OCI-M1 (cell line): ENCODE results near the gene WDR82.

Source experiments
- DNase-seq: peaks from one replicate; lab custom pipeline; 2025; lab: John Stamatoyannopoulos, UW

The WDR82 gene

GRCh38 chr3:52256622-52257021 lies 21.8 kb downstream of the WDR82 start:
- no peak for DNase-seq

GRCh38 chr3:52256159-52256558 lies 22.3 kb downstream of the WDR82 start:
- no peak for DNase-seq

- no peak for DNase-seq
These were observed 23.8 kb downstream of the WDR82 start for GRCh38 chr3:52254608-52255007.

- peak; percentile 92 for DNase-seq
These were observed 24.8 kb downstream of the WDR82 start for GRCh38 chr3:52253314-52254304.

- no peak for DNase-seq
These were observed 28.3 kb downstream of the WDR82 start for GRCh38 chr3:52250122-52250521.

GRCh38 chr3:52249683-52250082 lies 28.8 kb downstream of the WDR82 start:
- DNase-seq: no peak

GRCh38 chr3:52248816-52249547 lies 29.5 kb downstream of the WDR82 start:
- DNase-seq: peak; percentile 8

- no peak for DNase-seq
These were observed 30.3 kb downstream of the WDR82 start for GRCh38 chr3:52248165-52248541.

- DNase-seq: no peak
These were observed 30.9 kb downstream of the WDR82 start for GRCh38 chr3:52247409-52248164.

GRCh38 chr3:52246728-52247408 lies 31.6 kb downstream of the WDR82 start:
- DNase-seq: no peak

- DNase-seq: no peak
These were observed 32.2 kb downstream of the WDR82 start for GRCh38 chr3:52246264-52246620.

GRCh38 chr3:52245322-52246263 lies 32.9 kb downstream of the WDR82 start, which contains the start of gene PPM1M:
Gene PPM1M, plus strand, starts transcription at chr3:52245759. Its CDS starts 66 bp downstream, at chr3:52245825.
- peak; percentile 28 for DNase-seq

GRCh38 chr3:52243791-52244628 lies 34.4 kb downstream of the WDR82 start:
- peak; percentile 63 for DNase-seq

- DNase-seq: peak; percentile 19
These were observed 36.4 kb downstream of the WDR82 start for GRCh38 chr3:52242039-52242438.

GRCh38 chr3:52240886-52241370 lies 37.5 kb downstream of the WDR82 start:
- no peak for DNase-seq

GRCh38 chr3:52240059-52240885 lies 38.2 kb downstream of the WDR82 start:
- DNase-seq: peak; percentile 98

- DNase-seq: peak; percentile 90
These were observed 39.4 kb downstream of the WDR82 start, which contains the start of gene TWF2 for GRCh38 chr3:52238761-52239701. Gene TWF2, minus strand, starts transcription at chr3:52239158. Its CDS starts 142 bp downstream, at chr3:52239016.
